Fibroblast of pulmonary artery (primary cell): Measurements from ENCODE around the gene RTCB.
"Not testable (repeated sequence)": the region's sequence is repeated elsewhere in the genome, so short reads cannot be mapped to it uniquely, and the experiment has no call there.

Experiments
- DNase-seq: peaks from one replicate; pipeline ENCODE4 v3.0.0-alpha.2; 2010; ENCODE audit warnings: low read depth
- H3K4me3 ChIP-seq: replicated peaks from 2 replicates; pipeline ENCODE4 v1.5.1; 2011; ENCODE audit warnings: low read depth, mild to moderate bottlenecking, control low read depth, low read length, moderate library complexity
- CTCF ChIP-seq: IDR thresholded peaks from 2 replicates; pipeline ENCODE4 v1.5.1; 2011; ENCODE audit warnings: mild to moderate bottlenecking, control low read depth, low read length, inconsistent platforms; ENCODE audit errors: missing control alignments

Gene RTCB

GRCh38 chr22:32376681-32377080, 35.4 kb downstream of the RTCB start:
- TF ChIP-seq CTCF: no peak
- no peak overlapping the region for H3K4me3 ChIP-seq
- DNase-seq: no peak

- no peak for TF ChIP-seq CTCF
- DNase-seq: no peak
- no peak overlapping the region for H3K4me3 ChIP-seq
These were observed 36.2 kb downstream of the RTCB start for GRCh38 chr22:32375678-32376450.

- TF ChIP-seq CTCF: no peak
- DNase-seq: no peak
- no peak overlapping the region for H3K4me3 ChIP-seq
These were observed 47.8 kb downstream of the RTCB start for GRCh38 chr22:32364210-32364609.

GRCh38 chr22:32361257-32361656, 50.8 kb downstream of the RTCB start:
- no peak for TF ChIP-seq CTCF
- no peak for DNase-seq
- H3K4me3 ChIP-seq: no peak overlapping the region

- DNase-seq, H3K4me3 ChIP-seq: not testable (repeated sequence)
These were observed 52.0 kb downstream of the RTCB start for GRCh38 chr22:32360096-32360495.

GRCh38 chr22:32357567-32357966, 54.5 kb downstream of the RTCB start, which contains the start of gene RFPL3:
Gene RFPL3 (plus strand): TSS chr22:32357867. CDS start chr22:32358072, 205 bp downstream.
- DNase-seq, H3K4me3 ChIP-seq: not testable (repeated sequence)

GRCh38 chr22:32355760-32356159, 56.3 kb downstream of the RTCB start:
- H3K4me3 ChIP-seq: no peak overlapping the region
- no peak for TF ChIP-seq CTCF
- DNase-seq: no peak
